Kidney epithelial cell (primary cell): ENCODE measurements around the gene ZNF236. TPM values are rescaled to one million over a fixed set of nuclear protein-coding genes. Genes with fewer than 3 reads are reported as not detected.

Experiments
- DNase-seq: peaks from one replicate; pipeline ENCODE4 v3.0.0-alpha.2; 2010; ENCODE audit warnings: low read depth
- H3K27me3 ChIP-seq: 2 replicates; pipeline ENCODE4 v1.6.0; 2011; ENCODE audit warnings: low read length; ENCODE audit not compliant: control insufficient read depth, insufficient read depth
- H3K36me3 ChIP-seq: 2 replicates; pipeline ENCODE4 v1.5.1; 2011; ENCODE audit warnings: low read length; ENCODE audit not compliant: control insufficient read depth, insufficient read depth
- H3K4me3 ChIP-seq: 2 replicates; pipeline ENCODE4 v1.5.1; 2011; ENCODE audit warnings: low read depth, mild to moderate bottlenecking, control low read depth, low read length
- CTCF ChIP-seq: IDR thresholded peaks from 2 replicates; pipeline ENCODE4 v1.5.1; 2011; ENCODE audit warnings: mild to moderate bottlenecking, moderate library complexity, low read length, control low read depth, inconsistent platforms; ENCODE audit not compliant: insufficient read depth, poor library complexity, severe bottlenecking
- total RNA-seq: library from RNA; depleted of rRNA; stranded (reverse); fragments of >200 nt; gene quantifications from 2 replicates; pipeline ENCODE4 v1.2.3, GENCODE V29; 2015

Gene ZNF236
- total RNA-seq, 1 donor from 2014 or later: 7.8 TPM

DNA sequence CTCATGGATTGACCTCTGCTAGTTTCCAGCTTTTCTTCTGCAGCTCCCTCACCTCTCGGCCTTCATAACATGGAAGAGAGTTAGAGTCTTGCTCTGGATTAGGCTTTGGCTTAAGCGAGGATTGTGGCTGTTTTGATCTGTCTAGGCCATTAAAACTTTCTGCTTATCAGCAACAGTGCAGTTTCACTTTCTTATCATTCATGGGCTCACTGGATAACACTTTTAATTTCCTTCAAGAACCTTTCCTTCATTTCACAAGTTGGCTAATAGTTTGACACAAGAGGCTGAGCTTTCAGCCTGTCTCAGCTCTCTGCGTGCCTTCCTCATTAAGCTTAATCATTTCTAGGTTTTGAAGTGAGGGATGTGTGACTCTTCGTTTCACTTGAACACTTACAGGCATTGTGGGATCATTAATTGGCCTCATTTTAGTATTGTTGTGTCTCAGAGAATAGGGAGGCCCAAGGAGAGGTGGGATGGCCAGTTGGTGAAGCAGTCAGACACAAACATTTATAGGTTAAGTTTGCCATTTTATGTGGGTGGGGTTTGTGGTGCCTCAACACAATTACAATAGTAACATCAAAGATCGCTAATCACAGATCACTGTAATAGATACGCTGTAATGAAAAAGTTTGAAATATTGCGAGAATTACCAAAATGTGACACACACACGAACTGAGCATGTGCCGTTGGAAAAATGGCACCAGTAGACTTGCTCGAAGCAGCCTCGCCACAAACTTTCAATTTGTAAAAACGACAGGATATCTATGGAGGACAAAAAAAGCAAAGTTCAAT is 129.3 kb downstream of the ZNF236 start:
- no peak for TF ChIP-seq CTCF
- DNase-seq: peak; percentile 16
- Histone ChIP-seq H3K36me3 (peaks cover 1% of the 10 kb centered on the region), H3K27me3 (no peaks in the 10 kb centered on the region), H3K4me3 (no peak overlapping the region)

DNA sequence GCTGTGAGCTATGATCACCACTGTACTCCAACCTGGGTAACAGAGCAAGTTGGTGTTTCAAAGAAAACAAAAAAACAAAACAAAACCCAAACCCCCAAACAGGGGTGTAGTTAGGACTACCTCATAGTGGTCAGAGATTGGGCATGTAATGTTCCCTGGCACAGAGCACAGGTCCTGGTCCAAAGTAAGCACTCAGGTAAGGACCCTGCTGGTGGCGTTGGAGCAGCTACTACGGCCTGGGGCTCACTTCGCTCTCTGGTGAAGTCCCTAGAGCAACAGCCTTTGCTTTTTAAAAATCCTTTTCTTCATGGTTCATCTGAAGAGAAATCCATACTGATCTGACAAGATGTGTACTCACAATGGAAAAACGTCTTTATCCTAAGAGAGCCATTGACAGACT is 130.4 kb downstream of the ZNF236 start:
- no peak for DNase-seq
- no peak overlapping the region for H3K4me3 ChIP-seq
- peaks cover 1% of the 10 kb centered on the region for H3K36me3 ChIP-seq
- no peaks in the 10 kb centered on the region for H3K27me3 ChIP-seq
- no peak for TF ChIP-seq CTCF

- no peak overlapping the region for H3K4me3 ChIP-seq
- DNase-seq: no peak
- H3K27me3 ChIP-seq: no peaks in the 10 kb centered on the region
- peaks cover 1% of the 10 kb centered on the region for H3K36me3 ChIP-seq
- TF ChIP-seq CTCF: no peak
These were observed 130.8 kb downstream of the ZNF236 start for GRCh38 chr18:76953156-76953555.

DNA sequence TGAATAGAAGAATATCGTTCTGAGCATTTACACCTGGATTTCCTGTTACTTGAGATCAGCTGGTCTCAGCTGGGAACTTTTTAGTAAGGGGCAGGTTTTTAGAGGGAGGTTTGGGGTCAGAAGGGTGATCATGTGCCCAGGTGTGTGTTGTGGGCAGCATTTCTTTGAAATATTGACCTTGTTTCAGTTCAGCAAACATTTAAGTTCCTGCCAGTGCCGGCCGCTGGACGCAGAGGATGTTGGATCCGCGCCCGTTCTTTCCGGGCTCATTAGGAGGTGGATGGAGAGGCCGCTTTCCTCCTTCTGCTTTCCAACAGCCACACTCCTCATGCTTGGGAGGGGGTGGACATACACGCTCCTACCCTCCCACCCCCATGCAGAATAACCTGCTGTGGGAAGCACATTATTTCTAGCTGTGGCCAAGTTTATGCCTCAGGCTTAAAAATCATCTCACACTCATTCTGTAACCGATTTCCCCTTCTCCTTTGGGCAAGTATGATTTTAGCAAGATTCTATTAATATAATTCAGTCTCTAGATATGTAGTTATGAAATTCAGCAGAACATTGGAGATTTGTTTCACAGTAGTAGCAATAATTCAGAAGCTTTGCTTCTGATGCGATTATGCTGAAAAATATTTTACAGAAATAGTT is 131.4 kb downstream of the ZNF236 start:
- Histone ChIP-seq H3K4me3 (no peak overlapping the region), H3K36me3 (peaks cover 2% of the 10 kb centered on the region), H3K27me3 (no peaks in the 10 kb centered on the region)
- no peak for TF ChIP-seq CTCF
- DNase-seq: no peak

- no peak for TF ChIP-seq CTCF
- peaks cover 2% of the 10 kb centered on the region for H3K36me3 ChIP-seq
- no peaks in the 10 kb centered on the region for H3K27me3 ChIP-seq
- DNase-seq: no peak
- no peak overlapping the region for H3K4me3 ChIP-seq
These were observed 133.3 kb downstream of the ZNF236 start for GRCh38 chr18:76955524-76956170.
